Measurements from ENCODE around the gene APBA2. TPM values are rescaled to one million over a fixed set of nuclear protein-coding genes. Genes with fewer than 3 reads are reported as not detected.

The APBA2 gene
- total RNA-seq, 5 donors from 2014 or later (not counting 1 experiment from before 2014, with no cell fraction given): 78.9 to 118 (median 94.9) TPM

DNA sequence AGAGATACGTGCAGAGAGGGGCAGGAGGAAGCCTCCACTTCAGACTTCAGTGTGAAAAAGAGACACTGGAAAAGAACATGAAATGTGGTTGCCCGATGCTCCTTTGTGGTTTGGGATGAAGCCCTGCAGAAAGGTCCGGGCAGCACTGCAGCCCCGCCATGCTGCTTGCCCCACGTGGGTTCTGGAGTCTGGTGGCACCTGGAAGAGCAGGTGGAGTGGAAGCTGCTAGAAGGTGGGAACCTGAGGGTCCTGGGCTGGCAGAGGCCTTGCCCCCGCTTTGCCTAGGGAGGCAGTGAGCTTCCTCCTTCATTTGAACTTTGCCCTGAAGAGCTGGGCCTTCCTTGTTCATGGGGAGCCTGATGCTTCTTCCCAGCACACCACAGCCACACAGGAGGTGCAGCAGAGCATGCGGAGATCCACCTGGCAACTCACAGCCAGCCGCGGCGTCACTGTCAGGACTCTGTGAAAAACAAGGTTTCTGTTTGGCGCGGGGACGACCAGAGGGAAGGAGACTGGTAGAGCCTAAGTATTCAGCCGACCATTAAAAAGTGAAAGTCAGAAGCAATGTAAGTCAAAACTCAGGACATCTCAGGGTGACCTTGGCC is 59.0 kb downstream of the APBA2 start:
- POLR2A ChIA-PET: no interaction called here
- ATAC-seq (replicated peaks in 1 of 4): no peak
- Histone ChIP-seq H3K36me3 (ENCODE audit: control insufficient read depth in 2 of 2, extremely low read depth in 1 of 2, insufficient read depth in 1 of 2, low read length in 1 of 2) (peaks cover 0 to 11% of the 10 kb centered on the region in 2 donors), H3K27me3 (replicated peaks in 1 of 2; ENCODE audit: control insufficient read depth in 2 of 2, extremely low read depth in 1 of 2, insufficient read depth in 2 of 2, low read length in 1 of 2) (no peaks in the 10 kb centered on the region), H3K27ac (ENCODE audit: low read length) (no peak overlapping the region), H3K4me1 (ENCODE audit: control insufficient read depth in 1 of 2, extremely low read depth in 1 of 2, insufficient read depth in 2 of 2, low read length in 2 of 2) (peaks cover 48 to 99% of the 10 kb centered on the region in 2 experiments), H3K9me3 (no peaks in the 10 kb centered on the region), H3K4me3 (ENCODE audit: control insufficient read depth in 1 of 2, extremely low read depth in 1 of 2, low read length in 1 of 2) (no peak overlapping the region)
- H3K4me3 Mint-ChIP-seq: peak overlapping the region in 1 of 3 donors; percentile 23
- CTCF ChIA-PET: interaction anchor here in 1 of 2 donors (0.5 kb wide), 1 partner anchor 150 kb away, joined by 3 read pairs; no protein-coding TSS in a partner anchor
- WGBS (ENCODE audit: insufficient coverage): 81% methylated on average over 14 of the region's 14 CpGs
- peaks cover 87 to 89% (median 88%) of the 10 kb centered on the region in 3 donors for H3K4me1 Mint-ChIP-seq
- H3K27ac Mint-ChIP-seq: peak overlapping the region; percentile 57 to 71
- peaks cover 23% of the 10 kb centered on the region for H3K36me3 Mint-ChIP-seq
- no peaks in the 10 kb centered on the region for H3K27me3 Mint-ChIP-seq
- DNase-seq: no peak
- no peaks in the 10 kb centered on the region for H3K9me3 Mint-ChIP-seq

GRCh38 chr15:28945626-28946230 is 60.0 kb downstream of the APBA2 start:
- H3K4me3 ChIP-seq (ENCODE audit: control insufficient read depth in 1 of 2, extremely low read depth in 1 of 2, low read length in 1 of 2): no peak overlapping the region
- CTCF ChIA-PET: no interaction called here
- H3K36me3 ChIP-seq (ENCODE audit: control insufficient read depth in 2 of 2, extremely low read depth in 1 of 2, insufficient read depth in 1 of 2, low read length in 1 of 2): peaks cover 0 to 11% of the 10 kb centered on the region in 2 donors
- H3K9me3 Mint-ChIP-seq: no peaks in the 10 kb centered on the region
- peaks cover 21% of the 10 kb centered on the region for H3K36me3 Mint-ChIP-seq
- no peaks in the 10 kb centered on the region for H3K27me3 Mint-ChIP-seq
- peaks cover 86 to 89% (median 87%) of the 10 kb centered on the region in 3 donors for H3K4me1 Mint-ChIP-seq
- WGBS (ENCODE audit: insufficient coverage): 80% methylated on average over 2 of the region's 13 CpGs
- H3K27me3 ChIP-seq (replicated peaks in 1 of 2; ENCODE audit: control insufficient read depth in 2 of 2, extremely low read depth in 1 of 2, insufficient read depth in 2 of 2, low read length in 1 of 2): no peaks in the 10 kb centered on the region
- H3K27ac Mint-ChIP-seq: peak overlapping the region; percentile 75 to 79
- DNase-seq: no peak
- H3K27ac ChIP-seq (ENCODE audit: low read length): no peak overlapping the region
- POLR2A ChIA-PET: no interaction called here
- no peak for ATAC-seq (replicated peaks in 1 of 4)
- H3K4me1 ChIP-seq (ENCODE audit: control insufficient read depth in 1 of 2, extremely low read depth in 1 of 2, insufficient read depth in 2 of 2, low read length in 2 of 2): peaks cover 45 to 91% of the 10 kb centered on the region in 2 experiments
- peak overlapping the region in 1 of 3 donors; percentile 46 for H3K4me3 Mint-ChIP-seq
- no peaks in the 10 kb centered on the region for H3K9me3 ChIP-seq

DNA sequence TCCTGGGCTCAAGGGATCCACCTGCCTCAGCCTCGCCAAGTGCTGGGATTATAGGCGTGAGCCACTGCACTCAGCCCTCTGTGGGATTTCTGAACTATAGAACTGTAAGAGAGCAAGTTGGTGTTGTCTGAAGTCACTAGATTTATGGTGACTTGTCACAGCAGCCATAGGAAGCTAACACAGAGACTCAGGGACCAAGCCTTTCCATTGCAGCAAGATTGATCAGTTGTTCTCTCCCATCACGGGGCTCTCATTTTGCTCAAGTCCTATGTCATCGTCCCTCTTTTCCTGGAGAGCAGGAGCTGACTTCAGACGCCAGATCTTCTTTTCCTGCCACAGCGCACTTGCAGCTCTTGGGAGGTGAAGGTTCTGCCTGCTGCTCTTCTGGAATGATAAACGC is 61.0 kb downstream of the APBA2 start:
- H3K36me3 ChIP-seq (ENCODE audit: control insufficient read depth in 2 of 2, extremely low read depth in 1 of 2, insufficient read depth in 1 of 2, low read length in 1 of 2): peaks cover 0 to 11% of the 10 kb centered on the region in 2 donors
- WGBS (ENCODE audit: insufficient coverage): 96% methylated on average over 7 of the region's 7 CpGs
- ATAC-seq (replicated peaks in 1 of 4) (no peak), DNase-seq (no peak)
- CTCF ChIA-PET: no interaction called here
- Mint-ChIP-seq H3K9me3 (no peaks in the 10 kb centered on the region), H3K4me3 (peak overlapping the region in 1 of 3 donors; percentile 72), H3K4me1 (peaks cover 76 to 85% (median 80%) of the 10 kb centered on the region in 3 donors), H3K27ac (peak overlapping the region in 1 of 2 donors; percentile 98), H3K27me3 (no peaks in the 10 kb centered on the region), H3K36me3 (peaks cover 21% of the 10 kb centered on the region)
- H3K4me1 ChIP-seq (ENCODE audit: control insufficient read depth in 1 of 2, extremely low read depth in 1 of 2, insufficient read depth in 2 of 2, low read length in 2 of 2): peaks cover 38 to 81% of the 10 kb centered on the region in 2 experiments
- POLR2A ChIA-PET: interaction anchor here in 1 of 2 donors (0.9 kb wide), 1 partner anchor 9 kb away, joined by 3 read pairs; no protein-coding TSS in a partner anchor
- no peak overlapping the region for H3K4me3 ChIP-seq (ENCODE audit: control insufficient read depth in 1 of 2, extremely low read depth in 1 of 2, low read length in 1 of 2)
- no peaks in the 10 kb centered on the region for H3K9me3 ChIP-seq
- no peaks in the 10 kb centered on the region for H3K27me3 ChIP-seq (replicated peaks in 1 of 2; ENCODE audit: control insufficient read depth in 2 of 2, extremely low read depth in 1 of 2, insufficient read depth in 2 of 2, low read length in 1 of 2)
- H3K27ac ChIP-seq (ENCODE audit: low read length): no peak overlapping the region

DNA sequence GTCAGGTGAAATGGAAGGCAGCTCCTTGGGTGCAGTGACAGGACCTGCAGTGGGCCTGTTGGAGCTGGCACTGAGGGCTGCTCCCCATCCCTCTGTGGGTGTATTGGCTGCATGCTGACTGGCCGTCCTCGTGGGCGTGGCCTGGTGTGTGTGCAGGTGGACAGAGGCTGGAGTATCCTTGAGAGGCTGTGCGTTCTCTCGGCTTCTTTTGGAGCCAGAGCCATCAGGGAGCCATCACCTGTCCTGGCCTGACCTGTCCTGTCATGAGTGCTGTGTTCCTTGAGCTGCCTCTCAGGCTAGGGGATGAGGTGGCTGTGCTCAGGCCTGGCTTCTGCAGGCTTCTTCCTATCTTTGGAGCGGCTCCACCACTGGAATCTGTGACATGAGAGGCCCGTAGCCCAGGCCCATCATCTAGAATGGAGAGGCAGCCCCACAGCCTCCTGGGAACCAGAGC is 61.5 kb downstream of the APBA2 start:
- no peaks in the 10 kb centered on the region for H3K9me3 Mint-ChIP-seq
- ATAC-seq (replicated peaks in 1 of 4) (no peak), DNase-seq (no peak)
- no peaks in the 10 kb centered on the region for H3K27me3 Mint-ChIP-seq
- Histone ChIP-seq H3K27me3 (replicated peaks in 1 of 2; ENCODE audit: control insufficient read depth in 2 of 2, extremely low read depth in 1 of 2, insufficient read depth in 2 of 2, low read length in 1 of 2) (no peaks in the 10 kb centered on the region), H3K27ac (ENCODE audit: low read length) (peak overlapping the region; percentile 64), H3K36me3 (ENCODE audit: control insufficient read depth in 2 of 2, extremely low read depth in 1 of 2, insufficient read depth in 1 of 2, low read length in 1 of 2) (peaks cover 0 to 11% of the 10 kb centered on the region in 2 donors), H3K9me3 (no peaks in the 10 kb centered on the region), H3K4me3 (ENCODE audit: control insufficient read depth in 1 of 2, extremely low read depth in 1 of 2, low read length in 1 of 2) (no peak overlapping the region), H3K4me1 (ENCODE audit: control insufficient read depth in 1 of 2, extremely low read depth in 1 of 2, insufficient read depth in 2 of 2, low read length in 2 of 2) (peaks cover 35 to 81% of the 10 kb centered on the region in 2 experiments)
- peaks cover 21% of the 10 kb centered on the region for H3K36me3 Mint-ChIP-seq
- peaks cover 76 to 85% (median 80%) of the 10 kb centered on the region in 3 donors for H3K4me1 Mint-ChIP-seq
- WGBS (ENCODE audit: insufficient coverage): 96% methylated on average over 6 of the region's 7 CpGs
- ChIA-PET CTCF (no interaction called here), POLR2A (interaction anchor here in 1 of 2 donors (0.9 kb wide), 1 partner anchor 9 kb away, joined by 3 read pairs; no protein-coding TSS in a partner anchor)
- peak overlapping the region; percentile 96 to 98 for H3K27ac Mint-ChIP-seq
- H3K4me3 Mint-ChIP-seq: peak overlapping the region in 1 of 3 donors; percentile 72

DNA sequence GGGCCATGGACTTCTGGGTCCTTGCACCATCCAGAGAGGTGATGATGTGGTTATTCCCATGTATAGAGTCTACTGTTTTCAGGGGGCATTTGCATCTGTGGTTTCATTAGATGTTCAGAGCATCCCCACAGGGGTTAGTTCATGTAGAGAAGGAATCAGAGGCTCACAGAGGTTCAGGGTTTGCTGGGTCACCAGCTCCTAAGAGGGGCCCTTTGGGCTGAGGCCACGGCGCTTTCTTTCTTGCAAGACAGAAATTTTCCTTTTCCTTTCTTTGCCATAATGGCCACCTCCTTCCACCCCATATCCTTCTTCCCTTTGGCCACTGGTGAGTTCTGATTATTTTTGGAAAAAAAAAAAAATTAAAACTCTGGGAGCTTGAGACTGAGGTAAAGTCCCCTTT is 62.3 kb downstream of the APBA2 start:
- Mint-ChIP-seq H3K4me3 (peak overlapping the region; percentile 72 to 77 (median 73)), H3K9me3 (no peaks in the 10 kb centered on the region), H3K36me3 (peaks cover 21% of the 10 kb centered on the region), H3K4me1 (peaks cover 76 to 86% (median 78%) of the 10 kb centered on the region in 3 donors), H3K27me3 (no peaks in the 10 kb centered on the region), H3K27ac (peak overlapping the region; percentile 96 to 98)
- peaks cover 0 to 10% of the 10 kb centered on the region in 2 donors for H3K36me3 ChIP-seq (ENCODE audit: control insufficient read depth in 2 of 2, extremely low read depth in 1 of 2, insufficient read depth in 1 of 2, low read length in 1 of 2)
- peaks cover 33 to 78% of the 10 kb centered on the region in 2 experiments for H3K4me1 ChIP-seq (ENCODE audit: control insufficient read depth in 1 of 2, extremely low read depth in 1 of 2, insufficient read depth in 2 of 2, low read length in 2 of 2)
- CTCF ChIA-PET: no interaction called here
- no peaks in the 10 kb centered on the region for H3K9me3 ChIP-seq
- peak overlapping the region; percentile 64 for H3K27ac ChIP-seq (ENCODE audit: low read length)
- DNase-seq (no peak), ATAC-seq (replicated peaks in 1 of 4) (no peak)
- H3K27me3 ChIP-seq (replicated peaks in 1 of 2; ENCODE audit: control insufficient read depth in 2 of 2, extremely low read depth in 1 of 2, insufficient read depth in 2 of 2, low read length in 1 of 2): no peaks in the 10 kb centered on the region
- POLR2A ChIA-PET: interaction anchor here in 1 of 2 donors (0.6 kb wide), 1 partner anchor 10 kb away, joined by 3 read pairs; no protein-coding TSS in a partner anchor
- WGBS (ENCODE audit: insufficient coverage): no CpG with 5 or more reads among the region's 2 CpGs
- peak overlapping the region; percentile 6 to 35 for H3K4me3 ChIP-seq (ENCODE audit: control insufficient read depth in 1 of 2, extremely low read depth in 1 of 2, low read length in 1 of 2)

DNA sequence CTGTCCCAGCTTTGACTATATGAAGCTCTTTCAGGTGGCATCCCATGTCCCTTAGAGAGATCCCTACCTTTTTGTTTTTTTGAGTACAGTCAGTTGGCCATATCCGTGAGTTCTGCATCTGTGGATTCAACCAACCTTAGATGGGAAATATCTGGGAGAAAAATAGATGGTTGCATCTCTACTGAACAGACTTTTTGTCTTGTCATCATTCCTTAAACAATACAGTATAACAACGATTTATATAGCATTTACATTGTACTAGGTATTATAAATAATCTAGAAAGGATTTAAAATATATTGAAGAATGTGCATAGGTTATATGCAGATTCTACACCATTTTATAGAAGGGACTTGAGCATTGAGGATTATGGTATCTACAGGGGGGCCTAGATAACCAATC is 65.1 kb downstream of the APBA2 start:
- DNase-seq: no peak
- Histone ChIP-seq H3K36me3 (ENCODE audit: control insufficient read depth in 2 of 2, extremely low read depth in 1 of 2, insufficient read depth in 1 of 2, low read length in 1 of 2) (peaks cover 0 to 3% of the 10 kb centered on the region in 2 donors), H3K4me1 (ENCODE audit: control insufficient read depth in 1 of 2, extremely low read depth in 1 of 2, insufficient read depth in 2 of 2, low read length in 2 of 2) (peaks cover 48 to 77% of the 10 kb centered on the region in 2 experiments), H3K27ac (ENCODE audit: low read length) (no peak overlapping the region), H3K4me3 (ENCODE audit: control insufficient read depth in 1 of 2, extremely low read depth in 1 of 2, low read length in 1 of 2) (no peak overlapping the region), H3K9me3 (no peaks in the 10 kb centered on the region), H3K27me3 (replicated peaks in 1 of 2; ENCODE audit: control insufficient read depth in 2 of 2, extremely low read depth in 1 of 2, insufficient read depth in 2 of 2, low read length in 1 of 2) (no peaks in the 10 kb centered on the region)
- peaks cover 82 to 89% (median 85%) of the 10 kb centered on the region in 3 donors for H3K4me1 Mint-ChIP-seq
- H3K27me3 Mint-ChIP-seq: no peaks in the 10 kb centered on the region
- peak overlapping the region; percentile 53 to 76 for H3K27ac Mint-ChIP-seq
- no peak for ATAC-seq (replicated peaks in 1 of 4)
- WGBS (ENCODE audit: insufficient coverage): no CpG with 5 or more reads among the region's 2 CpGs
- peaks cover 5% of the 10 kb centered on the region for H3K36me3 Mint-ChIP-seq
- no peaks in the 10 kb centered on the region for H3K9me3 Mint-ChIP-seq
- POLR2A ChIA-PET: interaction anchor here in 1 of 2 donors (0.5 kb wide), 1 partner anchor 10 kb away, joined by 5 read pairs; no protein-coding TSS in a partner anchor
- H3K4me3 Mint-ChIP-seq: no peak overlapping the region
- CTCF ChIA-PET: interaction anchor here (0.6 kb wide), 2 partner anchors 31 to 177 kb away, joined by 3 read pairs; no protein-coding TSS in a partner anchor
